ENCODE results near the gene GOLGA1. TPM values are rescaled to one million over a fixed set of nuclear protein-coding genes. Genes with fewer than 3 reads are reported as not detected.
A peak's percentile ranks its signal among the peaks of the same experiment; 100 is the strongest.

The GOLGA1 gene
- total and polyA plus RNA-seq, 2 of the 13 experiments (the other 11 are each of a cell fraction or from before 2014, with no cell fraction given) = 12.7 to 15.9 TPM

GRCh38 chr9:124858330-124859046, 82.4 kb downstream of the GOLGA1 start (continued):
- TF ChIP-seq HOMEZ (CRISPR knock-in tag; IDR thresholded peaks at IDR 0.05; ENCODE audit: low read depth) (no peak), ZNF468 (CRISPR knock-in tag; IDR thresholded peaks at IDR 0.05) (no peak), ELK4 (CRISPR knock-in tag; IDR thresholded peaks at IDR 0.05; ENCODE audit: borderline replicate concordance) (no peak), ZNF639 (CRISPR knock-in tag; conservative IDR thresholded peaks at IDR 0.05) (no peak), ZNF550 (CRISPR knock-in tag; IDR thresholded peaks at IDR 0.05; ENCODE audit: borderline replicate concordance) (no peak), HOXA5 (CRISPR knock-in tag; IDR thresholded peaks at IDR 0.05) (no peak), ZNF691 (CRISPR knock-in tag; IDR thresholded peaks at IDR 0.05; ENCODE audit: borderline replicate concordance, low read depth) (no peak), BHLHE40 (IDR thresholded peaks at IDR 0.05; ENCODE audit: low read length) (no peak), CHCHD3 (CRISPR knock-in tag; IDR thresholded peaks at IDR 0.05) (no peak), ZFP62 (CRISPR knock-in tag; IDR thresholded peaks at IDR 0.05) (no peak), BRF2 (CRISPR knock-in tag; IDR thresholded peaks at IDR 0.05) (no peak), MXD3 (CRISPR knock-in tag; IDR thresholded peaks at IDR 0.05) (no peak), ZBTB7A (CRISPR knock-in tag; IDR thresholded peaks at IDR 0.05) (no peak), ARID3A (IDR thresholded peaks at IDR 0.05; ENCODE audit: low read depth, low read length) (no peak), HNRNPL (IDR thresholded peaks at IDR 0.05; ENCODE audit: low read depth, low read length) (0 out of 2 replicates have a peak, but pooled peaks have one; percentile 30), ZNF260 (CRISPR knock-in tag; IDR thresholded peaks at IDR 0.05; ENCODE audit: borderline replicate concordance, low read depth) (no peak)

Measured in HepG2 (cell line).